NCI-H774 (cell line): ENCODE measurements around the gene DPP6.
"Not testable (repeated sequence)": the region's sequence is repeated elsewhere in the genome, so short reads cannot be mapped to it uniquely, and the experiment has no call there.

Source experiments
- DNase-seq: peaks from one replicate; lab custom pipeline; 2025; lab: John Stamatoyannopoulos, UW

Gene DPP6

DNA sequence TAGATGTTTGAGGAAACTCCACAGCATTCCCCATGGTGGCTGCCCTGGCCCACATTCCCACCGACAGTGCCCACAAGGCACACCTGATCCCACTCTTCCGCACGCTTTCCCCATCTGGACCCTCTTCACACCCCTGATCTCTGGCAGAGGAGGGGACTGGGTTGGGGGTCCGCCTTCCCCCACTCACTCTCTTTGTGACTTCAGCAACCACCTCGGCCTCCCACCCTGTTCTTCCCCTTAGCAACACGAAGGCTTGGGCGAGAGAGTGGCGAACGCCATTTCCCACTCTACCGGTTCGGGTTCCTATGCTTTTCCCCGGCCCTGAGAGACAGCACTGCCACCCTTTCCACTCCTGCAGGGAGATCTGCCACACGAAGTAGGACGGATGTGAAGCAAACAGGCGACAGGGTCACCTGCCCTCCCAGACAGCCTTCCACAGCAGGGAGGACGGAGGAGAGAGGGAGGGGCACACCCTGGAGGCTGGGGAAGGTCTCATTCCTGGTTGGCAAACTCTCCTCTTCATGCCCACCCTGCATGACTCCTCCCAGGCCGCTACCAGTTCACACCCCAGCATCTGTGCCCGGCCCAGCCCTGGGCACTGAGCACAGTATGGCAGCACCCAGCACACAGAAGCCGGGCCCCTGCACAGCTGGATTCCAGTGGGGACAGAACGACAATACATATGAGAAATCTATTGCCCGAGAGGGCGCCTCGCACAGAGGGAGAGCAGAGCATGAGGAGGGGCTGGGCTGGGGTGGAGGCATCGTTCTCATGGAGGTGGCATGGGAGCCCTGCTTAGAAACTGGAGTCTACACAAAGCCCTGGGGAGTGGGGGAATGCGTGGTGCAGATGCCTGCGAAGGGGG, 857.3 kb downstream of the DPP6 start:
- no peak for DNase-seq

DNA sequence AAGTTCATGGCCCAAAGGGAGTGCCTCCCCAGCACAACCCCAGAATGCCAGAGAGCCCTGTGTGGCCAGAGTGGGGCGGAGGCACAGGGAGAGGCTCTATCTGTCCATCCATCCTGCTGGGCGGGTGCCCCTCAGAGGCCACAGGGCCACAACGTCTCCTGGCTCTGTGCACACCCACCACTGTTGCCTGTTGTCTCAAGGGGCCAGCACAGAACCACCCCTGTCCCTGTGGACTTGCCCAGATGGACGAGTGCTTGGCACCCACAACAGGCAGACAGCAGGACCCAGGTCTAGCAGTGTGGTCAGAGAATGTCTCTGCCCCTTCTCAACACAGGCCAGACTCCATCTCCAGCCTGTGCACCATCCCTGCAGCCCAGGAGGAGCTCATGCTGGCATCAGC, 857.9 kb downstream of the DPP6 start:
- no peak for DNase-seq

DNA sequence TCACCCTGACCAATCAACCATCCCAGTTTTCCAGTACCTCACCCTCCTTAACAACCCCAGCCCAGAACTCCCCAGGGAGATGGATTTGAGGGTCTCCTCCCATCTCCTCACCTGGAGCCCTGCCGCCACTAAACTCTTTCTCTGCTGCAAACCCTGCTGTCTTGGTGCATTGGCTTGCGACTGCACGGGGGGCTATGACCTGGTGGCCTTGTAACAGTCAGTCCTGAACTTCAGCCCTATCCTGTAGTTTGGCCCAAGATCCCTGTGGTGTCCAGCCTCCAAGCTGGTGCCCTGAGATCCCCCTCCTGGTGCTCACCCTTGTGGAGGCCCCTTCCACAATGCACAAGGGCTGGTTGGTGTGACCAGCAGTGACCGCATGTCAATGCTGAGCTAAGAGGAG, 858.8 kb downstream of the DPP6 start:
- DNase-seq: no peak

DNA sequence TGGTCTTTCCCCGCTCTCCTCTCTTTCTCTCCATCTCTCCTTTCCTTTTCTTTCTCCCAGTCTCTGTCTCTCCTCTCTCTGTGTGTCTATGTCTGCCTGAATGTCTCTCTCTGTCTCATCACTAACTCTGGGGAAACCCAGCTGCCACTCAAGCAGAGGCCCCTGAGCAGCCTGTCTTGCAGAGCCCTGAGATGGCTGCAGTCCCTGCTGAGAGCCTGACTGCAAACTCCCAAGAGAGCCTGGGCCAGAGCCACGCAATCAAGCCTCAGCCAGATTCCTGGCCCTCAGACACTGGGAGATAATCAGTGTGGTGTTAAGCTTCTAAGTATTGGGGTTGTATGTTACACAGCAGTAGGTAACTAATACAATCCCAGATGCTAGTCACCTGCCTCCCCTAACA, 859.2 kb downstream of the DPP6 start:
- DNase-seq: no peak

DNA sequence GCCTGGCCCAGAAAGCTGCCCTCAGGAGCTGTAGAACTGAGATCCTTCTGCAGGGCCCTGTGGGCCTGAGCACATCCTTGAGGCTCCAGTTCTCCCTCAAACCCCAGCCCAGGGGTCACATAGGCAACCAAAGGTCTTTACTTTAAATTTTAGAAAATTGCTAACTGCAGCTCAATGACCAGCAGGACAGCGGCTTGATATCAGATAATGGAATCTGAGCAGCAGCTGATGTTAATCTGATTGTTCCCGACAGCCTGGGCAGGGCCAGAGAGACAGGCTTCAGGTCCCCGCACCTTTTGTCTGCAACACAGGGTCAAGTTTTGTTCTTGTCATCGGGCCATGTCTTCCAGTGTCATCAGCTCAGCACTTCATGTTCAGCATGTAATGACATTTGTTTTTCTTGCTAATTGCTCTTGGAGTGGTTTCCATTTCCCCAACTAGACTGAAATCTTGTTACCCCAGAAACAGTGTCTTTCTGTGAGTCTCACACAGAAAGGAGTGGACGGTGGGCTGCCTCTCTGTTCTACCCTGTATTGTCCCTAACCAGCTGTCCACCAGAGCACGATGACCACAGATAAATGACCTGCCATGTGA, 859.8 kb downstream of the DPP6 start:
- no peak for DNase-seq

DNA sequence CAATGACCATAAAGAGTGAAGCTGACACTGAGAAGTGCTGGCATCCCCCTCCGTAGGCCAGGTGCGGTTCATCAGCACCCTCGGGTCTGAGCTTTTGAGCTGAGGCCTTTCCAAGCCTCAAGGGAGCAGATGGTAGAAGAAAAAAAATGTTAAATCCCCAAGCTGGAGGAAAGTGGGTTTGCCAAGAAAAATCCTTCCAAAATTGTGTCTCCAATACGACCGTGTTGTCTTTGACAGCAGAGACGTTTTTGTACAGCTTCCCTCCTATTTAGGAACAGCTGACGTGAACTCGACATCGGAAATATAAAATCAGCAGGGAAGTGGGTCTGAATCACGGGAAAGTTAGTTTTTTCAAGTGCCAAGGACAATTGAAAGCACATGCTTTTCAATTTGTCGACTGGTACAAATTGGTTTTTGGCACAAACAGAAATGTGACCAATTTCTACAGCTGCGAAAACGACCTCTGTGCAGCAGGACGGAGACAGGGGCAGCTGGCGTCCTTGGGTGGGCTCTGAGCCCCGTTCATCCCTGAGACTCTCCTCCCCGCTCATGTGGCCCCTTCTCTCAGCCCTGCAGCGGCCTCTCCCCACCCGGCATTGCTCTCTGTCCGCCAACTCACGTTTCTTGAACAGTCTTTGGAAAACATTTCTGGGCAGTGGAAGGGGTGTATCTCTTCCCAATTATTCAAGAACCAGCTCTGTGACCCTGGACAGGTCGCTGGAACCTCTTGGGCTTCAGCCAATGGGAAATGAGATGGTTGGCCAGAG, 860.9 kb downstream of the DPP6 start:
- DNase-seq: no peak

DNA sequence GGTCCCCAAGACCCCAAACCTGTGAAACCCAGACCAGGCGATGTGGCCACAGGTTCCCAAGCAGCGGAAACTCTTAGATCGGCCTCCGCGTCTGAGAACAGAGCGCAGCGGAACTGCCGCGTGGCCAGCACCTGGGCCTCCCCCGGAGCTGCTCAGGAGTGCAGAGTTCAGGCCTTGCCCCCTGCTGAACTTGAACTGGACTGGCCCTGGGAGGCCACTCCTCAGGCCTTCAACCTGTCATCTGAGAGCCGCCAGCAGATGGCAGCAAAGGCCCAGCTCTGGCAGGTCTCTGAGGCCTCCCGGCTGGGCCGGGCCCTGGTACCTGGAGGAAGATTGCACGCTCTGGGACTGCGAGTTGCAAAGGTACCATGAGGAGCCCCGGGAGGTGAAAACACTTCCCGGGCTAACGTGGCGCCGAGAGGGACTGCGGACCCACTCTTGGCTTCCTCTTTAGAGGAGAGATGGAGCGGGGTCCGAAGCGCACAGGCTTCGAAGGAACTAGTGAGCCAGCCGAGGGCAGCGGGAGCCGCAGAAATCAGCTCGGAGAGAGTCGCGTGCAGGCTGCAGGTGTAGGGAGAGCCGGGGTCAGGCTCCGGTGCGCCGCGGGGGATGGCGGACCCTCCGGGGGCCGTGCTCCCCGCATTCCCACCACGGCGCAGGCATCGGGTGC, 861.6 kb downstream of the DPP6 start:
- peak; percentile 67 for DNase-seq

DNA sequence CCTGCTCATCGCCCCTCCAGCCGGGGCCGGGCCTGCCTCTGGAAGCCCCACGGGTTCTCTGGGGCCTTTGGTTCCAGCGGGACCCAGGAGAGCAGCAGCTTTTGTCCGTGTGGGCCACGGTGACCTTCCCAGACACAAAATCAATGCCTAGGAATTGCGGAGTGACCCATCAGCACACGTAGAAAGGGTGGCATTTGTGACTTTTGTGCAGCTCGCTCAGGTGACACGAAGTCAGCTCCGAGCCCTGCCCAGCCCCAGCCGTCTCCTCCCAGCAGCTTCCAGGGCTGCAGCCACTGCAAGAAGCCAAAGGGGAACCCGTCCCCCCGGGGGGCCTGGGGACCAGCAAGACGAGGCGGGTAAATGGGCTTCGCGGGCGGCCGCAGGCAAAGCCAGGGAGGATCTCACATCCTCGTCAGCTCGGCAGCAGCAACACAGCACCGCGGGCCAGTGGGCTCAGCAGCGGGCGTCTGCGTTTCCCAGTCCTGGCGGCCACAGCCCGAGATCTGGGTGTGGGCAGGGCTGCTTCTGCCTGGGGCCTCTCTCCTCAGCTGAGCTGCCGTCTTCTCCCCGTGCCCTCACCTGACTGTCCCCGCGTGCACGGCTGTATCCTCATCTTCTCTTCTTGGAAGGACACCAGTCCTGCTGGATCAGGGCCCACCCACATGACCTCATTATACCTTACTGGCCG, 862.3 kb downstream of the DPP6 start:
- no peak for DNase-seq

DNA sequence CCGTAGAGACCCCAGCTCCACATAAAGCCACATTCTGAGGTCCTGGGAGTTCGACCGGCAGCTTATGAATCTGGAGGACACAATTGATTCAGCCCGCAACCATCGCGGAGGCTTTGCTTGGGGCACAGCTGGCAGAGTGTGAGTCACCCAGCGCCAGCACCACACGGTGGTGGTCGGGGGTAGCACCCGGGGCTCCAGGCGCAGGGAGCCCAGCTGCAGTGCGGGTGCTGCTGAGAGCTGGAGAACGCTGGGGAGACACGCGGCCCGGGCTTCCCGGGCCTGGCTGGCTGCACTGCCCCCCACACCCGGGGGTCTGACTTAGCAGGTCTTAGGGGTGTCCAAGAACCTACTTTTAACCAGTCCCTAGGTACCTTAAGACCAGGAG, 862.8 kb downstream of the DPP6 start:
- DNase-seq: no peak

DNA sequence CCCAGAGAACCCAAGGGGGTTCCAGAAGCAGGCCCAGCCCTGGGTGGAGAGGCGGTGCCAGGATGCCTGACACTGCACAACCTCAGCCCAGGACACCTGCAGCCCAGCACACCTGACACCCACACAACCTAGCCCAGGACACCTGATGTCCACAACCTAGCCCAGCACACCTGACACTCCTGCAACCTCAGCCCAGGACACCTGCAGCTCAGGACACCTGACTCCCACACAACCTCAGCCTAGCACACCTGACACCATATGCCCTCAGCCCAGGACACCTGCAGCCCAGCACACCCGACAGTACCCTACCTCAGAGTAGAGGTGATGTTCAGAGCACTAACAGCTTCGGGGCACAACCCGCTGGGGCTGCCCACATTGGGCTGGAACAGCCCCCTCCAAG, 863.4 kb downstream of the DPP6 start:
- DNase-seq: no peak

DNA sequence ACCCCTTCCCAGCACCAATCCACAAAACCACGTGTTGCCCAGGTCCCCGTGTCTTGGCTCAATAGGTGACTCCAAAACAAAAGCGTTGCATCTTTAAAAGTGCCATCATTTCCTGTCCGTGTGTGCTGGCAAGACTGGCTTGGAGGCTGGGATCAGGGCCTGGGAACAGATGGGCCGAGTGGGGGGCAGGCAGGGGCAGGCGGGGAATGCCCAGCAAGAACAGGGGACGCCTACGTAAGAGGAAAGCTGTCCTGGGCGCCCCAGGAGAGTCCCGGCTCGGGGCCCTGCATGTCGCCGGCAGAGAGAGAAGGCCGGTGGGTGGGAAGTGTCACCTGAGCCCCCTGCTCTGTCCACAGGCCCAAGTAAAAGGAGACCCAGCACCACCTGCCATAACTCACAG, 864.2 kb downstream of the DPP6 start:
- DNase-seq: no peak

DNA sequence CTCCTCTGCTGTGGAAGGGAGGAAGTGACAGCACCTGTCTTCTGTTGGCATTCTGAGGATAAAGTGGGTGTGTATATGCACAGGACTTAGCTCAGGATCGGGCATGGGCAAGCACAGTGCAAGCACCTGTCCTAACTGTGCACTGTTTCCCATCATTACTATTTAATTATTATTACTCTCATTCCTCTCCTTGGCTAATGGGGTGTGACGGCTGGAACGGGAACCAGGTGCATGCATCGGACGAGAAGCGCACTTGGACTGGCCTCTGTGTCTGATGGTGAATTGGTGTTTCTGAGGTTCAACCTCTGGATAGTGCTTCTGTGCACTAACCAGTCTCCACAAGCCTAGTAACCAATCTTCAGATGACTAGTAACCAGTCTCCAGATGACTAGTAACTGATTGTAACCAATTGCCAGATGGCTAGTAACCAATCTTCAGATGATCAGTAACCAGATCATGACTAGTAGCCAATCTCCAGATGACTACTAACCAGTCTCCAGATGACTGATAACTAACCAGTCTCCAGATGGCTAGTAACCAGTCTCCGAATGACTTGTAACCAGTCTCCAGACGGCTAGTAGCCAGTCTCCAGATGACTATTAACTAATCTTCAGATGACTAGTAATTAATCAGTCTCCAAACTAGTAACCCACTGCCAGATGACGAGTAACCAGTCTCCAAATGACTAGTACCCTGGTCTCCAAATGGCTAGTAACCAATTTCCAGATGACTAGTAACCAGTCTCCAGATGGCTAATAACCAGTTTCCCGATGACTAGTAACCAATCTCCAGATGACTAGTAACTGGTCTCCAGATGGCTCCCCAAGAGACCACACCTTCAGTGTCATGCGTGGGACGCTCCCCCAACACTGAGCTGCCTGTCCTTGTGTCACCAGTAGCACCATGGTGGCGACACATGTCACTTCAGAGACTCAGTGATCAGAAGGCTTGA, 864.9 kb downstream of the DPP6 start:
- DNase-seq: peak; percentile 52

DNA sequence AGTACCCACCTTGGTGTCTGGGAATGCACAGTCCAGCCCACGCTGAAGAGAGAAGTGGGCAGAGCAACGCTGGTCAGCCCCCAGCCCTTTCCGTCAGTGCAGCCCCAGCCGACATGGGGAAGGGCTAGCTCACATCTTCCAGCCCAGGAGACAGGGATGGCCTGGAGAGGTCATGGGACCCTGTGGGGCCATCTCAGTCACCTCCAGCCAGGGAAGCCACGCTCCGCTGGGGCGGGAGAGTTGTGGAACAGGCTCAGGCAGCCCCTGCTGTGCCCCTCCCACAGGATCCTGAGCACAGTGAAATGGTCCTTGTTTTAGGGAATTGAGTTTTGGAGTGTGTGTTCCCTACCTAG, 865.6 kb downstream of the DPP6 start:
- DNase-seq: no peak

DNA sequence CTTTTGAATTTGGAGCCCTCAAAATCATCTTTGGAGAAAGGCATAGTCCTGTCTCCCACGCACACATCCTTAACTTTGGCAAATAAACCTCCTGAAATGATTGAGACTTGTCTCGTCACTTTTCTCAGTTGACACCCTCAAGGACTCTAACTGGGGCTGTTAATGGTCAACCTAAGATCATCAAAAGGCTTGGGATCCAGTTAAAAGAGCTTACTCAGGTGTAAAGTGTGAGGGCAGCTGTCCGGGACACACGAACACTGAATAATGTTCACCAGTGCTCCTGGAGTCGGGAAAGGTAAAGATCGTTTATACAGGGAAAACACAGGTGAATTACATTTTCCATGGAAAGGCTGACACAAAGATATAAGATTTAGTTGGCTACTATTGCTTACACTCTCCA, 866.1 kb downstream of the DPP6 start:
- DNase-seq: no peak

DNA sequence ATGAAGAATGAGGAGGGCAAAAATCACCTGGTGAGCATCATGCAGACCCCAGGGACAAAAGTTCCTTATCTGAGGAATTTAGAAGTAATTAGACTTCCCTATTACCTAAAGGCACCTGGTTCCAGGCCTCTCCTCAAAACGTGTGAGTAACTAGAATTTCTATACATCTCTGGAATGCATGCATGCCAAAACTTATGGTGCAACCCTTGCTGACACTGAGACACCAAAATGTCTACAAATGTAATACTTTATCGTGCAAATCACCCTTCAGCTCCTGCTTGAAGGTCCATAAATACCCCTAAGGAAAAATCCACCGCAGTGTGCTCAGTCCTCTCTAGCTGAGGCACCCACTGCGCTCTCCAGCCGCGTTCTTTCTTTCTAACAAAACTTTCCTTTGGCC, 866.5 kb downstream of the DPP6 start:
- DNase-seq: no peak

DNA sequence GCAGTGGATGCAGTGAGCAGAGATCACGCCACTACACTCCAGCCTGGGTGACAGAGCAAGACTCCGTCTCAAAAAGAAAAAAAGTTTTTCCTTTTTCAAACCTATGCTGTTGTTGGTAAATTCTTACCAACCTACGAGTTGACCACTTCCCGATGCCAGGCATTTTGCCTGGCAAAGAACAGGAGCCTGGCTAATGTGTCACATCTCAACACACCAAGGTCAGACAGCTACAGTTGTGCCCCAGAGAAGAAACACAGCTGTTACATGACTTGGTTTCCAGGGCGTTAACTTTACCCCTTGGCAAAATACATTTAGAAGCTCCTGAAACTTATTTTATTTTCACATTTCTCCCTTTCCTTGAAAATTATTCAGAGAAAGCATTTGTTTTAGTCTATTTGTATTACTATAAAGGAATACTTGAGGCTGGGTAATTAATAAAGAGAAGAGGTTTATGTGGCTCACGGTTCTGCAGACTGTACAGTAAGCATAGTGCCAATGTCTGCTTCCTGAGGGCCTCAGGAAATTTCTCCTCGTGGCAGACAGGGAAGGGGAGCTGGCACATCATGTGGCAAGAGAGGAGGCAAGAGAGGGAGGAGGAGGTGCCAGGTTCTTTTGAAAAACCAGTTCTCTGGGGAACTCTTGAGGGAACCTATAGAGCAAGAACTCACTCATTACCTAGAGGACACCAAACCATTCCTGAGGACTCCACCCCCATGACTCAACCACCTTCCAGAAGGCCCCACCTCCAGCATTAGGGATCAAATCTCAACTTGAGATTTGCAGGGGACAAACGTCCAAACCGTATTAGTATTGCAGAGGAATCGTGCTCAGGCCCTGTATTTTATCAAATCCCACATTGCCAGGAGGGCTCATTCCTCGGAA, 867.4 kb downstream of the DPP6 start:
- no peak for DNase-seq

DNA sequence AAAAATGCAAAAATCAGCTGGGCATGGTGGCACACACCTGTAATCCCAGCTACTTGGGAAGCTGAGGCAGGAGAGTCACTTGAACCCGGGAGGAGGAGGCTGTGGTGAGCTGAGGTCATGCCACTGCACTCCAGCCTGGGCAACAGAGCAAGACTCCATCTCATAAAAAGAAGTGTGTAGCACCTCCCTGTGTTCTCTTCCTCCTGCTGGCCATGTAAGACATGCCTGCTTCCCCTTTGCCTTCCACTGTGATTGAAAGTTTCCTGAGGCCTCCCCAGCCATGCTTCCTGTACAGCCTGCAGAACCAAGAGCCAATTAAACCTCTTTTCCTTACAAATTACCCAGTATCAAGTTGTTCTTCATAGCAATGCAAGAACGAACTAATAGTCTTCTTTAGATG, 870.3 kb downstream of the DPP6 start:
- DNase-seq: not testable (repeated sequence)

DNA sequence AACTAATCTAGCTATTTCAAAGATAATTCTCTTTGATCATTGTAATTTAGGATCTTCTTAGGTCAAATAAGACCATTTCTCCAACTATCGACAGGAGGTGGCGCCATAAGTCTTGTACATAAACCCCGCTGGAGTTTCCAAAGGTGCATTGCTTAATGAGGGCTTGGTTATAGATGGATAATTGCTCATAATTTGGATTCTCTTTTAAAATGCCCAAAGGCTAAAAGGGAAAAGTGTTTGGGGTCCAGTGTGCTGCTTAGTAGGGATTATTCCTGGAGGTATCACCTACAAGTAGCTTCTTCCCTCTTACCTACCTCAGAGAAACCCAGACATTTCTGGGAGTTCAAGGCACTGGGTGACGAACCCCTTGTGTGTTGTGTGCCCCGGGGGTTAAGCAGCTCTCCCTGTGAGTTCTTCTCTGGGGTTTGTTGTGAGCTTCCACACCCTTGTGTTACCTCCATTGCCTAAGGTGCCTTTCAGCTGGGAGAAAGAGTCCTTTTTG, 875.5 kb downstream of the DPP6 start:
- peak; percentile 77 for DNase-seq

DNA sequence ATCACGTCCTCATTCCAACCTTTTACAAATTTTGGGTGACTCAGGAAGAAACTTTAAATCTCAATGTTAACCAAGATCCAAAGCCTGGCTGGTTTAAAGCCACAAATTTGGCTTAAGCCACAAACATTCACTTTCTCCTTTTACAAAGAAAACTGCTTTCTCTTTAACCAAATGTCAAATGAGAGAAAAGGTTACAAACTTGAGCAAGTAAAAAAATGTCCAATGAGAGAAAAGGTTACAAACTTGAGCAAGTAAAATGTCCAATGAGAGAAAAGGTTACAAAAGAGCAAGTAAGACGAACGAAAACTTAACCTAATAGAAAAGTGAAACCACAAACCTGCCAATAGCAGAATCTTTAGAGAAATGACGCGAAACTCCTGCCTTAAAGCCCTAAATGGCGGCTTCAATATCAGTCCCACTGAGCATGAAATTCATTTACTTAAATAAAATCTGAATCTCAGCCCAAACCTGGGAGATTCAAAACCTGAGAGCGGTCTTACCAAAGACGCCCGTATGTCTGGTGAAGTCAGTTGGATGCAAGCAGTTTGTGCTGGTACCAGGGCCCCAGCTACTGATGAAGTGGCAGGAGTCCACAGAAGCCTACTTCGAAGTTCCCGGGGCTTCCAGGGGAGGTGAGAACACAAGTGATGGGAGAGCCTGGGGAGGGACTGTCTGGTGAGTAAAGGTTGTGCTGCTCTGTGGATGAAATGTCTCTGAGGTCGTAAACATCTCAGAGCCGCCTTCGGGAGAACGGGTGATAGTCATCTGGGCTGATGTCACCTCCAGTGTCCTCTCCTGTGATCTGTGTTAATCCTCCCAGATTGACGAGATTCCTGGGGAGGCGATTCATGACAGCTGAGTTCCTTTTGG, 876.2 kb downstream of the DPP6 start:
- peak; percentile 89 for DNase-seq
